Measurements from ENCODE around the gene NKX6-1.

GRCh38 chr4:84498935-84499623 is at the start of gene NKX6-1:
- TF ChIP-seq SP1 (IDR thresholded peaks at IDR 0.05) (no peak), SUZ12 (IDR thresholded peaks at IDR 0.05) (no peak), TARDBP (IDR thresholded peaks at IDR 0.05) (no peak), ZNF384 (IDR thresholded peaks at IDR 0.05) (no peak), L3MBTL2 (conservative IDR thresholded peaks at IDR 0.05) (no peak), FOXM1 (IDR thresholded peaks at IDR 0.05; ENCODE audit: borderline replicate concordance) (no peak), ELF4 (IDR thresholded peaks at IDR 0.05) (no peak), HDGF (IDR thresholded peaks at IDR 0.05; ENCODE audit: borderline replicate concordance) (no peak), ARNT (IDR thresholded peaks at IDR 0.05) (no peak), CTBP1 (IDR thresholded peaks at IDR 0.05; ENCODE audit: borderline replicate concordance) (no peak), NFRKB (IDR thresholded peaks at IDR 0.05) (no peak), BHLHE40 (IDR thresholded peaks at IDR 0.05; ENCODE audit: borderline replicate concordance) (no peak), LEF1 (IDR thresholded peaks at IDR 0.05; ENCODE audit: borderline replicate concordance) (no peak)
